ENCODE results near the gene TTC1. TPM values are rescaled to one million over a fixed set of nuclear protein-coding genes. Genes with fewer than 3 reads are reported as not detected.
"Not testable (repeated sequence)": the region's sequence is repeated elsewhere in the genome, so short reads cannot be mapped to it uniquely, and the experiment has no call there.

Gene TTC1
- total RNA-seq, 1 experiment from 2014 or later, result 84.6 TPM

GRCh38 chr5:159963935-159964334 is 45.0 kb upstream of the TTC1 start:
- TF ChIP-seq CTCF (IDR thresholded peaks at IDR 0.05; ENCODE audit: unreplicated experiment), result no peak
- DNase-seq (ENCODE audit: unreplicated experiment), result no peak
- ChIA-PET POLR2A (interaction anchor here (0.8 kb wide), 1 partner anchor 24 kb away, joined by 3 read pairs; no protein-coding TSS in a partner anchor), CTCF (interaction anchor here (0.6 to 4.5 kb wide), 18 partner anchors 12 to 519 kb away, joined by 3 to 37 read pairs (median 6); no protein-coding TSS in a partner anchor)
- peaks cover 7% of the 10 kb centered on the region for H3K4me1 Mint-ChIP-seq (ENCODE audit: insufficient read depth, unreplicated experiment)
- BruUV-seq (replicated peaks), result no TSS peak
- no peak overlapping the region for H3K4me3 Mint-ChIP-seq (ENCODE audit: unreplicated experiment)
- no peaks in the 10 kb centered on the region for H3K36me3 Mint-ChIP-seq (ENCODE audit: insufficient read depth, unreplicated experiment)
- no peaks in the 10 kb centered on the region for H3K27me3 Mint-ChIP-seq (ENCODE audit: insufficient read depth, unreplicated experiment)
- no peak overlapping the region for H3K27ac Mint-ChIP-seq (ENCODE audit: low read depth, unreplicated experiment)
- H3K9me3 Mint-ChIP-seq (ENCODE audit: unreplicated experiment), result no peaks in the 10 kb centered on the region
- intact Hi-C loops (cut with micrococcal nuclease), result no loop called here

- ChIA-PET CTCF (interaction anchor here (0.6 to 4.5 kb wide), 49 partner anchors 8 to 1268 kb away, joined by 3 to 37 read pairs (median 4); no protein-coding TSS in a partner anchor), POLR2A (interaction anchor here (1.1 kb wide), 1 partner anchor 364 kb away, joined by 3 read pairs; no protein-coding TSS in a partner anchor)
- Mint-ChIP-seq H3K4me3 (ENCODE audit: unreplicated experiment) (no peak overlapping the region), H3K36me3 (ENCODE audit: insufficient read depth, unreplicated experiment) (no peaks in the 10 kb centered on the region), H3K27me3 (ENCODE audit: insufficient read depth, unreplicated experiment) (no peaks in the 10 kb centered on the region), H3K9me3 (ENCODE audit: unreplicated experiment) (no peaks in the 10 kb centered on the region), H3K4me1 (ENCODE audit: insufficient read depth, unreplicated experiment) (peaks cover 7% of the 10 kb centered on the region), H3K27ac (ENCODE audit: low read depth, unreplicated experiment) (no peak overlapping the region)
- peak; percentile 86 for DNase-seq (ENCODE audit: unreplicated experiment)
- intact Hi-C loops (cut with micrococcal nuclease), result loop anchor here (1.0 to 5.0 kb wide), 6 partner anchors 193 to 633 kb away; partner anchors contain the start of gene IL12B
- TF ChIP-seq CTCF (IDR thresholded peaks at IDR 0.05; ENCODE audit: unreplicated experiment), result peak; percentile 87
- no TSS peak for BruUV-seq (replicated peaks)
Measured at GRCh38 chr5:159965031-159965837, 43.7 kb upstream of the TTC1 start.

GRCh38 chr5:159965838-159966128 is 43.2 kb upstream of the TTC1 start:
- BruUV-seq (replicated peaks); H3K36me3 Mint-ChIP-seq (ENCODE audit: insufficient read depth, unreplicated experiment); H3K4me3 Mint-ChIP-seq (ENCODE audit: unreplicated experiment); POLR2A ChIA-PET; H3K27ac Mint-ChIP-seq (ENCODE audit: low read depth, unreplicated experiment); H3K27me3 Mint-ChIP-seq (ENCODE audit: insufficient read depth, unreplicated experiment); H3K9me3 Mint-ChIP-seq (ENCODE audit: unreplicated experiment); DNase-seq (ENCODE audit: unreplicated experiment); H3K4me1 Mint-ChIP-seq (ENCODE audit: insufficient read depth, unreplicated experiment): not testable (repeated sequence)
- CTCF ChIA-PET, result interaction anchor here (0.6 to 4.5 kb wide), 36 partner anchors 9 to 1269 kb away, joined by 3 to 37 read pairs (median 5); no protein-coding TSS in a partner anchor
- intact Hi-C loops (cut with micrococcal nuclease), result loop anchor here (1.0 to 5.0 kb wide), 6 partner anchors 193 to 633 kb away; partner anchors contain the start of gene IL12B

GRCh38 chr5:159969966-159970365 is 39.0 kb upstream of the TTC1 start:
- DNase-seq (ENCODE audit: unreplicated experiment), result no peak
- no peaks in the 10 kb centered on the region for H3K9me3 Mint-ChIP-seq (ENCODE audit: unreplicated experiment)
- no peaks in the 10 kb centered on the region for H3K27me3 Mint-ChIP-seq (ENCODE audit: insufficient read depth, unreplicated experiment)
- BruUV-seq (replicated peaks), result no TSS peak
- TF ChIP-seq CTCF (IDR thresholded peaks at IDR 0.05; ENCODE audit: unreplicated experiment), result no peak
- no peak overlapping the region for H3K4me3 Mint-ChIP-seq (ENCODE audit: unreplicated experiment)
- CTCF ChIA-PET, result interaction anchor here (0.6 to 3.6 kb wide), 4 partner anchors 17 to 756 kb away, joined by 3 to 23 read pairs (median 3); no protein-coding TSS in a partner anchor
- H3K4me1 Mint-ChIP-seq (ENCODE audit: insufficient read depth, unreplicated experiment), result peaks cover 17% of the 10 kb centered on the region
- no peaks in the 10 kb centered on the region for H3K36me3 Mint-ChIP-seq (ENCODE audit: insufficient read depth, unreplicated experiment)
- intact Hi-C loops (cut with micrococcal nuclease), result loop anchor here (5.0 kb wide), 2 partner anchors 198 to 638 kb away; partner anchors contain the start of gene IL12B
- no peak overlapping the region for H3K27ac Mint-ChIP-seq (ENCODE audit: low read depth, unreplicated experiment)
- POLR2A ChIA-PET, result no interaction called here
